Karpas-422 (cell line): Measurements from ENCODE around the gene RAB20. TPM values are rescaled to one million over a fixed set of nuclear protein-coding genes. Genes with fewer than 3 reads are reported as not detected.
A peak's percentile ranks its signal among the peaks of the same experiment; 100 is the strongest.

ENCODE experiments used
- DNase-seq: peaks from one replicate; pipeline ENCODE4 v3.0.0-alpha.2; 2015
- H2AFZ ChIP-seq: fragments of 200-600 bp; sonication (generic); 2 replicates; pipeline ENCODE4 v1.6.1; 2014; ENCODE audit warnings: antibody characterized with exemption, low read length, mixed read lengths
- H3K27ac ChIP-seq: fragments of 200-600 bp; sonication (generic); 2 replicates; pipeline ENCODE4 v1.5.1; 2014; ENCODE audit warnings: mild to moderate bottlenecking, low read length, moderate library complexity
- H3K27me3 ChIP-seq: fragments of 200-600 bp; sonication (generic); 2 replicates; pipeline ENCODE4 v1.6.1; 2014; ENCODE audit warnings: low read length, mixed read lengths
- H3K36me3 ChIP-seq: fragments of 200-600 bp; sonication (generic); 2 replicates; pipeline ENCODE4 v1.6.1; 2014; ENCODE audit warnings: low read length, mixed read lengths; ENCODE audit not compliant: insufficient read depth
- H3K4me1 ChIP-seq: fragments of 200-600 bp; sonication (generic); 2 replicates; pipeline ENCODE4 v1.6.1; 2014; ENCODE audit warnings: mild to moderate bottlenecking, low read length, mixed read lengths
- H3K4me2 ChIP-seq: fragments of 200-600 bp; sonication (generic); 2 replicates; pipeline ENCODE4 v1.6.1; 2014; ENCODE audit warnings: low read length, low read depth, mild to moderate bottlenecking; ENCODE audit not compliant: poor library complexity, severe bottlenecking
- H3K4me3 ChIP-seq: fragments of 200-600 bp; sonication (generic); 2 replicates; pipeline ENCODE4 v1.5.1; 2014; ENCODE audit warnings: mild to moderate bottlenecking, antibody characterized with exemption, low read length, mixed read lengths
- H3K79me2 ChIP-seq: fragments of 200-600 bp; sonication (generic); 2 replicates; pipeline ENCODE4 v1.6.1; 2014; ENCODE audit warnings: mild to moderate bottlenecking, low read length, mixed read lengths
- H3K9ac ChIP-seq: fragments of 200-600 bp; sonication (generic); 2 replicates; pipeline ENCODE4 v1.6.0; 2014; ENCODE audit warnings: low read length
- H3K9me2 ChIP-seq: fragments of 200-600 bp; sonication (generic), shearing (Covaris generic); replicated peaks from 2 replicates; pipeline ENCODE4 v1.6.0; 2014; ENCODE audit warnings: mild to moderate bottlenecking, low read length, moderate library complexity; ENCODE audit not compliant: insufficient read depth
- H3K9me3 ChIP-seq: fragments of 300-700, 200-600 bp; sonication (generic); 2 replicates; pipeline ENCODE4 v1.6.1; 2014; ENCODE audit warnings: low read length, mixed read lengths
- H4K20me1 ChIP-seq: fragments of 200-600 bp; sonication (generic); 2 replicates; pipeline ENCODE4 v1.6.1; 2014; ENCODE audit warnings: mild to moderate bottlenecking, antibody characterized with exemption, low read length, low read depth; ENCODE audit not compliant: insufficient read depth
- total RNA-seq: library from RNA; depleted of rRNA; stranded (reverse); fragments of >200 nt; shearing (Covaris generic); gene quantifications from 2 replicates; pipeline ENCODE4 v1.2.3, GENCODE V29; 2014; ENCODE audit warnings: low replicate concordance

The RAB20 gene
- total RNA-seq, 1 experiment from 2014 or later = not detected

DNA sequence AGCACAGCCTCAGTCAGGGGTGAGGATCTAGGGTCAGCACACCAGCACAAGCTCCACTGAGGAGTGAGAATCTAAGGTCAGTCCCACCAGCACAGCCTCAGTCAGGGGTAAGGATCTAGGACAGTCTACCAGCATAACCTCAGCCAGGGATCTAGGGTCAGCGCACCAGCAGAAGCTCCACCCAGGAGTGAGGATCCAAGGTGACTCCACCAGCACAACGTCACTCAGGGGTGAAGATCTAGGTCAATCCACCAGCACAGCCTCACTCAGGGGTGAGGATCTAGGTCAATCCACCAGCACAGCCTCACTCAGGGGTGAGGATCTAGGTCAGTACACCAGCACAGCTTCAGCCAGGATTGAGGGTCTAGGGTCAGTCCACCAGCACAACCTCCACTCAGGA is 64.5 kb downstream of the RAB20 start:
- no peaks in the 10 kb centered on the region for H3K36me3 ChIP-seq
- H3K79me2 ChIP-seq = no peaks in the 10 kb centered on the region
- H3K9me2 ChIP-seq = no peaks in the 10 kb centered on the region
- H3K27me3 ChIP-seq = no peaks in the 10 kb centered on the region
- no peaks in the 10 kb centered on the region for H4K20me1 ChIP-seq
- H3K9ac ChIP-seq = no peak overlapping the region
- H2AFZ ChIP-seq = no peak overlapping the region
- no peaks in the 10 kb centered on the region for H3K4me1 ChIP-seq
- H3K27ac ChIP-seq = no peak overlapping the region
- no peak for DNase-seq
- no peaks in the 10 kb centered on the region for H3K9me3 ChIP-seq
- H3K4me3 ChIP-seq = no peak overlapping the region
- no peak overlapping the region for H3K4me2 ChIP-seq

DNA sequence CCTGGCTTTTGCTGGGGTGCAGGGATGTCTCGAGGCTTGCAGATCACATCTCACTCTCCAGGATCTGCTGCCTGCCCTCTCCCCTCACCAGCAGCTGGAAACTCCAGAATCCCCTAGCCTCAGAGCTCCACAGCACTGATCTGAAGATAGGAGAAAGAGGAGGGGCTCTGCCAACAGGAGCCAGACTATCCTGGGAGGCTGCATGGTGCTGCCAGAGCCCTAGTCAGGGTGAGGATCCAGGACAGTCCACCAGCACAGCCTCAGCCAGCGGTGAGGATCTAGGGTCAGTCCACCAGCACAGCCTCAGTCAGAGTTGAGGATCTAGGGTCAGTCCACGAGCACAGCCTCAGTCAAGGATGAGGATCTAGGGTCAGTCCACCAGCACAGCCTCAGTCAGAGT is 65.2 kb downstream of the RAB20 start:
- H3K4me1 ChIP-seq = no peaks in the 10 kb centered on the region
- H3K27ac ChIP-seq = no peak overlapping the region
- H3K4me2 ChIP-seq = no peak overlapping the region
- no peaks in the 10 kb centered on the region for H3K36me3 ChIP-seq
- no peak overlapping the region for H3K9ac ChIP-seq
- H3K27me3 ChIP-seq = no peaks in the 10 kb centered on the region
- no peak overlapping the region for H3K4me3 ChIP-seq
- H2AFZ ChIP-seq = no peak overlapping the region
- no peak for DNase-seq
- no peaks in the 10 kb centered on the region for H3K9me2 ChIP-seq
- H3K79me2 ChIP-seq = no peaks in the 10 kb centered on the region
- H3K9me3 ChIP-seq = no peaks in the 10 kb centered on the region
- no peaks in the 10 kb centered on the region for H4K20me1 ChIP-seq

DNA sequence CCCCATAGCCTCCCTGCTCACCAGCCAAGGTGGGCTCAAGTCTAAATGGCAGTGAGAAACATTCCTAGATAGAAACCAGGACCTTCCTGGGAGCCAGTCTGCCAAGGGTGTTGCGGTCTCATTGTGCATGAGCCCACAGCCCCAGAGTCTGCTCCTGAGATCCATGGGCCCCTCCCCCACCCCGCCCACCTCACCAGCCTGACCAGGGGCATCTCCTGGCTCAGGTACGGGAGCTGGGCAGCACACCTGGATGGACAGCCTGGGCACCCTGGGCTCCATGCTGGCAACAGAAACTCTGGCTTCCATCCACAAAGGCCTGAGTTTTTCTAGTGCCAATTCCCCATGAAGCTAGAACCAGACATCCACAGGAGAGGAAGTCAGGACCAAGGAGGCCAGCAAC is 65.6 kb downstream of the RAB20 start:
- Histone ChIP-seq H3K9me2 (no peaks in the 10 kb centered on the region), H3K27ac (no peak overlapping the region), H3K9me3 (no peaks in the 10 kb centered on the region), H3K27me3 (no peaks in the 10 kb centered on the region), H4K20me1 (no peaks in the 10 kb centered on the region), H3K79me2 (no peaks in the 10 kb centered on the region), H3K4me3 (no peak overlapping the region), H3K36me3 (no peaks in the 10 kb centered on the region), H3K4me2 (no peak overlapping the region), H3K9ac (no peak overlapping the region), H3K4me1 (no peaks in the 10 kb centered on the region), H2AFZ (no peak overlapping the region)
- DNase-seq = no peak

DNA sequence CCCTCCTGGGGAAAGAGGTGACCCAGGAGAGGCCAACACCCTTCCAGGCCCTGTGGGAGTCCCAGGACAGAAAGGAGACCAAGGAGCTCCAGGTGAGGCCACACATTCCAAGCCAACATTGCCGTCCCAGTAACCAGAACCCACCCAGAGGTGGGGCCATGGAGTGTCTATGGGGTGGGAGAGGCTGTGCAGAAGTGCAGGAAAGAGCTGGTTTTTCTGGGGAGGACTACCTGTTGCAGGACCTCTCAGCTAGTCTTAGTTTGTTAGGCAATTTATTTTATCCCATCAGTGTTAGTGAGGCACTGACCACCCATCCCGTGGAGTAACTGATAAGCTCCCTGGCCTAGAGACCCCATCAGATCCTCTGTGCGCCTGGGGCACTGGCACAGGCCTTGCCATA is 66.1 kb downstream of the RAB20 start:
- Histone ChIP-seq H4K20me1 (no peaks in the 10 kb centered on the region), H3K36me3 (no peaks in the 10 kb centered on the region), H3K4me2 (no peak overlapping the region), H3K4me3 (no peak overlapping the region), H3K4me1 (no peaks in the 10 kb centered on the region), H3K27me3 (no peaks in the 10 kb centered on the region), H3K27ac (no peak overlapping the region), H3K9me2 (no peaks in the 10 kb centered on the region), H3K9me3 (no peaks in the 10 kb centered on the region), H2AFZ (no peak overlapping the region), H3K9ac (no peak overlapping the region), H3K79me2 (no peaks in the 10 kb centered on the region)
- DNase-seq = no peak

DNA sequence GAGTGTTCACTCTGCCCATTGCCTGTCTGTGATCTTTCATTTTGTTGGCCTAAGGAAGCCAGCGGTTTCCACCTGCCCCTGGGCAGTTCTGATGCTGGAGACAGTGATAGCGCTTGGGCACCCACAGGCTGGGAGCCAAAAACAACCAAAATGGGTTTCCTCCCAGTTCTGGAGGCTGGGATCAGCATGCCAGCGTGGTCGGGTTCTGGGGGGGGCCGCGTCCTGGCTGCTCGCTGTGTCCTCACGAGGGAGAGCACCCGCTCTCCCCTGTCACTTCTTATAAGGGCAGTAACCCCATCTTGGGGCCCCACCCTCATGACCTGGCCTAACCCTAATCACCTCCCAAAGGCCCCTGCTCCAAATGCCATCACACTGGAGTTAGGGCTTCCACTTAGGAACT is 67.9 kb downstream of the RAB20 start:
- Histone ChIP-seq H3K9me3 (no peaks in the 10 kb centered on the region), H3K36me3 (no peaks in the 10 kb centered on the region), H3K4me1 (no peaks in the 10 kb centered on the region), H4K20me1 (no peaks in the 10 kb centered on the region), H3K79me2 (no peaks in the 10 kb centered on the region), H3K9me2 (no peaks in the 10 kb centered on the region), H3K4me2 (no peak overlapping the region), H2AFZ (no peak overlapping the region), H3K27ac (no peak overlapping the region), H3K27me3 (no peaks in the 10 kb centered on the region), H3K9ac (no peak overlapping the region), H3K4me3 (no peak overlapping the region)
- DNase-seq = no peak

DNA sequence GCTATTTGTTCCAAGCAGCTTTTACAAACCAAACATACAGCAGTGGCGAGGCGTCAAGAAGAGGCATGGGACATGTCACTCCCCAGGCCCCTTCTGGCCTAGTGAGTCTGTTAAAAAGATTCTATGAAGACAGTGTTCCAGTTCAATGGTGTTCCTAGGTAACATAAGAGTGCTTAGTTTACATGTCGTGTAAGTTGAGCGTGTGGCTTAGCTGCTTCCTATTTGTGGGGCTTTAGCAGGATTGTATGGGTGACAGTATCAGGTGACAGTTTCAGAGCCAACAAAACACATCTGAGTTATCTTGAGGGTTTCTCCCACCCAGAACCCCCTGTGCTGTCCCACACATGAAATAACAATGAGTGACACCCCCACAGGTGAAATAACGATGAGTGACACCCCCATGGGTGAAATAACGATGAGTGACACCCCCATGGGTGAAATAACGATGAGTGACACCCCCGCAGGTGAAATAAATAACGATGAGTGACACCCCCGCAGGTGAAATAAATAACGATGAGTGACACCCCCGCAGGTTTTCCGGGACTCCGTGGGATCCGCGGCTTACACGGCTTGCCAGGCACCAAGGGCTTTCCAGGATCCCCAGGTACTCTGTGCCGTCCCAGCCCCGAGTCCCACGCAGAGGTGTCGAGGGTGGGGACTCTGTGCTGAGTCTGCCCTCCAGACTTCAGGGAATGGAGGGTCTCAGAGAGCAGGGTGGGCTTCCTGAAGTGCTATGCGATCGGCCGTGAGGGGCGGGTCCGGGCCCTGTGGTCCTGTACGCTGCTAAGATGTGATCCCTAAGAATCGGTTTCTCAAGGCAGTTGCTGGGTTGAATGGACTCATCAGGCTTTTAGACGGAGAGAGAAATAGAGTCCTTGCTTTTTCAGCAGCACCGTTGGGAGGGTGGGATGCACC is 68.6 kb downstream of the RAB20 start:
- Histone ChIP-seq H2AFZ (no peak overlapping the region), H3K9ac (no peak overlapping the region), H3K36me3 (no peaks in the 10 kb centered on the region), H3K27ac (no peak overlapping the region), H3K4me1 (no peaks in the 10 kb centered on the region), H3K4me2 (no peak overlapping the region), H3K9me2 (no peaks in the 10 kb centered on the region), H3K27me3 (no peaks in the 10 kb centered on the region), H3K4me3 (no peak overlapping the region), H3K9me3 (no peaks in the 10 kb centered on the region), H4K20me1 (no peaks in the 10 kb centered on the region), H3K79me2 (no peaks in the 10 kb centered on the region)
- DNase-seq = peak; percentile 59

DNA sequence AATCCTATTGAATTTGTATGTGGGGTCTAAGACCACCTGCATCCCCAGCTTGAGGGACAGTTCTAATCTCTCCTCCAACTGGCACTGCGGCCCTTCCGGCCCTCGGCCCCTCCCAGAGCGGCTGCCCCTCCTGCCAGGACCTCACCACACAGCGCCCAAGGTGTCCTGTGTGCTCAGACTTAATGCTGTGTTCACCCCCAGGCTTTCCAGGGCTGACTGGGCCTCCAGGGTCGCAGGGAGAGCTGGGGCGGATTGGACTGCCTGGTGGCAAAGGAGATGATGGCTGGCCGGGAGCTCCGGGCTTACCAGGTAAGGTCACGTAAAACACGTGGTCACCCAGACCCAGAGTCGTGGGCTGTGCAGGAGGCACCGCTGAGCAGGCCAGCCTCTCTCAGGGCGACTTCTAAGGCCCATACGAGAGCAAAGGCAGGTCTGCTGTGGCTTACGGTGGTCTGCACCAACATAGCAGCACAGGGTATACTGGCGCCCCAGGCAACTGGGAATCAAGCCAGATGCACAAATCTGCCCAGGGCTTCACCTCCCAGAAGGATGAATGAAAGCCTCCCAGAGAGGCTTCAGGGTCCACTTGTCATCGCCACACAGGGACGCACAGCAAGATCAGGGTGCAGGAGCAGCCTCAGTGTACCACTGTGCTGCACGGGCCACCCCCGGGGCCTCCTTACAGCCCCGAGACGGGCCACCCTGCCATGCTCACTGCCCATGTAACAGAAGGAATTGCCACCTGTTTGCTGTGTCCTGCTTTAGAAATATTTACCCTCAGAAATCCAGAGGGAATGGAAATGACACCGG is 69.4 kb downstream of the RAB20 start:
- Histone ChIP-seq H3K36me3 (no peaks in the 10 kb centered on the region), H3K9ac (no peak overlapping the region), H3K27ac (no peak overlapping the region), H3K9me2 (no peaks in the 10 kb centered on the region), H3K4me3 (no peak overlapping the region), H3K79me2 (no peaks in the 10 kb centered on the region), H3K9me3 (no peaks in the 10 kb centered on the region), H3K27me3 (no peaks in the 10 kb centered on the region), H4K20me1 (no peaks in the 10 kb centered on the region), H3K4me2 (no peak overlapping the region), H3K4me1 (no peaks in the 10 kb centered on the region), H2AFZ (no peak overlapping the region)
- no peak for DNase-seq

DNA sequence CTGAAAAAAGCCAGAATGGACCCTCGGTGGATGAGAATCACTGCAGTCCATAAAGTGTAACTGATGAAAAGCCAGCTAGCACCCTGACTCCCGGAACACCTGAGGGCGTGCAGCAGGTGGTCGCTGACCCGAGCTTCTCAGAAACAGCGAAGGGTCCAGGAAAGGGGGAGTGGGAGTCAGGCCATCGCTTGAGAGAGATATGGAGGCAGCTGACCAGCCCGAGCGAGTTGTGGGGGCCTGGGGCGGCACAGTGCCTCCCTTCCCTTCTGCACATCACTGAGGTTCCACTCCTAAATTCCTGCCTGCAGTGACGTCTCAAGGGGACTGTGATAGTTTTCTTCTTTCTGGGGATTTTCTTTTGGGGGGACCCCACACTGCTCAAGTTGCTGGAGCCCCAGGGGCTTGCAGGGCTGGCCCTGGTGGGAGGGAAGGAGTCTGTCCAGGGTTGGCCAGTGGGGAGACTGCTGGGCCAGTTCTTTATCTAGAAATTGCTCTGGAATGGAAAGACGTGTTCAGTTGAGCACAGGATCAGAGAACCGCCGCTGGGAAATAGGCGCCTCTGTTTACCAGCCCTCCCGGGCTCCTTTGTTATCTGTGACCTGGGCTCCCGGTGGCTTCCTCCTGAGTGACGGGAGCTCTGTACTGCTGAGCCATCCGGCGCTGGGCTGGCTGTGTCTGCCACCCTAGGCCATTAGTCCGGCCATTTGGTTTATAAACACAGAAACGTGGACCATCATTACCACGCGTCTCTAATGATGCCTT is 71.3 kb downstream of the RAB20 start:
- H2AFZ ChIP-seq = no peak overlapping the region
- no peaks in the 10 kb centered on the region for H3K9me3 ChIP-seq
- H3K36me3 ChIP-seq = no peaks in the 10 kb centered on the region
- DNase-seq = no peak
- no peaks in the 10 kb centered on the region for H4K20me1 ChIP-seq
- H3K79me2 ChIP-seq = no peaks in the 10 kb centered on the region
- no peak overlapping the region for H3K9ac ChIP-seq
- H3K27ac ChIP-seq = no peak overlapping the region
- no peaks in the 10 kb centered on the region for H3K4me1 ChIP-seq
- no peak overlapping the region for H3K4me3 ChIP-seq
- no peaks in the 10 kb centered on the region for H3K9me2 ChIP-seq
- no peaks in the 10 kb centered on the region for H3K27me3 ChIP-seq
- H3K4me2 ChIP-seq = no peak overlapping the region
